ENCODE measurements around the gene SEMA3F. TPM values are rescaled to one million over a fixed set of nuclear protein-coding genes. Genes with fewer than 3 reads are reported as not detected.

SEMA3F gene
- total and polyA plus RNA-seq, 9 donors: 1.9 to 31.5 (median 7.2) TPM

DNA sequence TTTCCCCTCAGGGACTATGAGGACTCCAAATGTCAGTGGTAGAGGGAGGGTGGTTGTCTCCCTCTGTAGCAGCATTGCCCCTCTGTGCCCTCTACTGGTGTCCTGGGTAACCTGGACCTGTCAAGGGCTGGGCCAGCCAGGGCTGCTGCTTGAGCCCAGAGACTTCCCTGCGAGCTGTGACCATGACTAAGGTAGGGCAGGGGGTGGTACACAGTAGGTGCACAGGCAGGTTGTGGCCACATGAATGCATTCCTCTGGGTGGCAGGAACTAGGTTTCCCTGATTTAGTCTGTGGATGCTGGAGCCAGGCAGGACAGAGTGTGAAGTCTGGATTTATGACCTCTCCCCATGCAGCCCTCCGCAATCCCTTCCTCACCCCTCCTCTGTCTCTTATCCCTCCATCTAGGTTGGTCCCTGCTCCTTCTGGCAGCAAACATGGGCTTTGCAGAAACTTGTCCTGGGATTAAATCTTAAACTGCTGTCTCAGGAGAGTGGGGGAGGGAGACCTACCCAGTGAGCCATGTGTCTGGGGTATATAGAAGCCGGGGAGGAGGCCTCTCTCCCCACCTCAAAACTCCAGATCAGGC lies 8.7 kb upstream of the SEMA3F start:
- Histone ChIP-seq H3K27ac (no peak overlapping the region), H3K4me3 (no peak overlapping the region), H3K36me3 (no peaks in the 10 kb centered on the region), H3K27me3 (no peaks in the 10 kb centered on the region), H3K4me1 (ENCODE audit: insufficient read depth) (no peaks in the 10 kb centered on the region), H3K9me3 (no peaks in the 10 kb centered on the region)
- WGBS, 3 donors: 95 to 97% (median 95%) methylated on average over 3 of the region's 3 CpGs
- intact Hi-C loops (cut with DNase I): no loop called here
- no peak for DNase-seq
- TF ChIP-seq POLR2A (IDR thresholded peaks at IDR 0.05) (no peak), CTCF (IDR thresholded peaks at IDR 0.05) (no peak), EP300 (IDR thresholded peaks at IDR 0.05) (no peak)

GRCh38 chr3:50147016-50147415 lies 8.1 kb upstream of the SEMA3F start:
- no peak for DNase-seq
- Histone ChIP-seq H3K4me1 (ENCODE audit: insufficient read depth) (no peaks in the 10 kb centered on the region), H3K27me3 (no peaks in the 10 kb centered on the region), H3K36me3 (no peaks in the 10 kb centered on the region), H3K27ac (no peak overlapping the region), H3K9me3 (no peaks in the 10 kb centered on the region), H3K4me3 (no peak overlapping the region)
- no peak for TF ChIP-seq EP300 (IDR thresholded peaks at IDR 0.05)
- TF ChIP-seq POLR2A (IDR thresholded peaks at IDR 0.05): no peak
- TF ChIP-seq CTCF (IDR thresholded peaks at IDR 0.05): no peak
- intact Hi-C loops (cut with DNase I): no loop called here
- WGBS, 3 donors: 85 to 89% (median 85%) methylated on average over 7 of the region's 7 CpGs

DNA sequence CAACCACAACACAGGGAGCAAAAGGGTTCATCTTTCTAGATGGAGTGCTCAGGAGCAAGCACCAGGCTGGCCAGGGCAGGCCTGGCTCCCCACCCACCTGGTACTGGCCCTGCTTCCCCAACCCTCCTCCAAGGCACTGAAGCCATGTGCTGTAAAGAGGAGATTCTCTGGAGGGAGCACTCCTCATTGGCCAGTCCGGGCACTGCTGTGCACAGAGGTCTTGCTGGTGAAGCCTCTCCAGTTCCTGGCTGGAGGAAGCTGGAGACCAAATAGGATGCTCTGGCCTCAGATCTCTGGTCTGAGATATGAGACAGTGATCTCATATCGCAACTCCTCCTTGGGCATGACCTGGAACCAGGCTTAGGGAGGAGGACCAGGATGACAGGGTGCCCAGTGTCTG lies 7.7 kb upstream of the SEMA3F start:
- WGBS, 3 donors: 78 to 79% (median 79%) methylated on average over 2 of the region's 2 CpGs
- intact Hi-C loops (cut with DNase I): no loop called here

GRCh38 chr3:50147861-50148260 lies 7.3 kb upstream of the SEMA3F start:
- intact Hi-C loops (cut with DNase I): no loop called here
- no peaks in the 10 kb centered on the region for H3K9me3 ChIP-seq

More for the DNA sequence above, 7.7 kb upstream of the SEMA3F start:
- TF ChIP-seq EP300 (IDR thresholded peaks at IDR 0.05) (no peak), POLR2A (IDR thresholded peaks at IDR 0.05) (no peak), CTCF (IDR thresholded peaks at IDR 0.05) (no peak)
- Histone ChIP-seq H3K9me3 (no peaks in the 10 kb centered on the region), H3K27ac (no peak overlapping the region), H3K27me3 (no peaks in the 10 kb centered on the region), H3K4me1 (ENCODE audit: insufficient read depth) (no peaks in the 10 kb centered on the region), H3K4me3 (no peak overlapping the region), H3K36me3 (no peaks in the 10 kb centered on the region)
- DNase-seq: no peak

More at GRCh38 chr3:50147861-50148260, 7.3 kb upstream of the SEMA3F start:
- no peak for DNase-seq
- Histone ChIP-seq H3K4me1 (ENCODE audit: insufficient read depth) (no peaks in the 10 kb centered on the region), H3K27me3 (no peaks in the 10 kb centered on the region), H3K27ac (no peak overlapping the region), H3K36me3 (no peaks in the 10 kb centered on the region), H3K4me3 (no peak overlapping the region)
- WGBS, 3 donors: 45 to 66% (median 46%) methylated on average over 6 of the region's 6 CpGs
- TF ChIP-seq CTCF (IDR thresholded peaks at IDR 0.05) (no peak), POLR2A (IDR thresholded peaks at IDR 0.05) (no peak), EP300 (IDR thresholded peaks at IDR 0.05) (no peak)

Measured in ovary (tissue), 9 donors.